ENCODE data around the gene CPN2. TPM values are rescaled to one million over a fixed set of nuclear protein-coding genes. Genes with fewer than 3 reads are reported as not detected.

The CPN2 gene
- total and polyA plus RNA-seq, 10 of the 15 experiments (the other 5 are each of a cell fraction or from before 2014, with no cell fraction given): not detected

DNA sequence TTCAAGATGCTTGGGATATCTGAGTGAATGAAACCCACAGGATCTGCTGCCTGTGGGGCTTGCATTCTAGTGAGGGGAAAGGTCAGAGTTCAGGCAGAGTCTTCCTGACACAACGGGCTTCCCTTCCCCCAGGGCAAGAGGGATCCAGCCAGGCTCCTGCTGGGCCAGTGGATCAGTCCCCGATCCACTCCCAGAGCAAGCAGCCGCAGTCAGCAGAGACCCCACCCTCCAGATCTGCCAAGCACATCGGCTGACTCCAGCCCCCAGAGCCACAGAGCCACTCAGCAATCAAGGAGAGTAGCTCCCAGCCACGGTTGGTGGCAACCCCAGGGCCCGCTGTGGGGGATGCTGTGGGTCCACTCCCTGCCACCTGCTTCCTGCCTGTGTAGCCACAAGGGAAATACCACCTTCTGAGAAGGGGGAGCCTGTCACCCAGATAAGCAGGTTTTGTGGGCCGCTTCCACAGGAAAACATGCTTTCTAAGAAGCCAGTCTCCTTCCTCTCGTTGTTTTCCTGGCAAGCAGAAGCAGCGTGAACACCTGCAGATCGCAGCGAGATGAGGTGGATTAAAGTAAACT is 44.9 kb downstream of the CPN2 start:
- POLR2A ChIA-PET: no interaction called here
- in situ Hi-C loops (cut with MboI): loop anchor here (5.0 kb wide), 1 partner anchor 169 kb away; the partner anchor contains the start of gene HES1
- no peak overlapping the region; the same call in 1 of the 2 replicates for H3K4me3 ChIP-seq
- TF ChIP-seq NKRF (conservative IDR thresholded peaks at IDR 0.05): no peak
- TF ChIP-seq SMC3 (IDR thresholded peaks at IDR 0.05; ENCODE audit: borderline replicate concordance, low read length): no peak
- 0 out of 4 replicates have a peak, but pooled peaks of 1 of the 2 experiments have one; percentile 6 for TF ChIP-seq BHLHE40 (IDR thresholded peaks at IDR 0.05; ENCODE audit: borderline replicate concordance in 1 of 2, low read depth in 2 of 2, low read length in 1 of 2)
- no peak for TF ChIP-seq SMAD5 (IDR thresholded peaks at IDR 0.05; ENCODE audit: low read depth)
- TF ChIP-seq CHD1 (IDR thresholded peaks at IDR 0.05; ENCODE audit: low read depth, low read length): no peak
- TF ChIP-seq, protein P1, sequence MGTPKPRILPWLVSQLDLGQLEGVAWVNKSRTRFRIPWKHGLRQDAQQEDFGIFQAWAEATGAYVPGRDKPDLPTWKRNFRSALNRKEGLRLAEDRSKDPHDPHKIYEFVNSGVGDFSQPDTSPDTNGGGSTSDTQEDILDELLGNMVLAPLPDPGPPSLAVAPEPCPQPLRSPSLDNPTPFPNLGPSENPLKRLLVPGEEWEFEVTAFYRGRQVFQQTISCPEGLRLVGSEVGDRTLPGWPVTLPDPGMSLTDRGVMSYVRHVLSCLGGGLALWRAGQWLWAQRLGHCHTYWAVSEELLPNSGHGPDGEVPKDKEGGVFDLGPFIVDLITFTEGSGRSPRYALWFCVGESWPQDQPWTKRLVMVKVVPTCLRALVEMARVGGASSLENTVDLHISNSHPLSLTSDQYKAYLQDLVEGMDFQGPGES (IDR thresholded peaks at IDR 0.05): no peak
- 0 out of 2 replicates have a peak, but pooled peaks have one; percentile 19 for TF ChIP-seq HDGF (IDR thresholded peaks at IDR 0.05)
- no peak for TF ChIP-seq BMI1 (IDR thresholded peaks at IDR 0.05; ENCODE audit: borderline replicate concordance)
- 0 out of 2 replicates have a peak, but pooled peaks have one; percentile 6 for TF ChIP-seq MTA2 (IDR thresholded peaks at IDR 0.05; ENCODE audit: low read depth)
- TF ChIP-seq IKZF1 (conservative IDR thresholded peaks at IDR 0.05): 0 out of 2 replicates have a peak, but pooled peaks have one; percentile 48
- TF ChIP-seq ETV6 (conservative IDR thresholded peaks at IDR 0.05 in 1 of 2, IDR thresholded peaks at IDR 0.05 in 1 of 2; ENCODE audit: borderline replicate concordance in 1 of 2, low read depth in 1 of 2): peak in 1 of 2 experiments; percentile 43; a peak in 1 of 4 replicates
- TF ChIP-seq TARDBP (IDR thresholded peaks at IDR 0.05; ENCODE audit: borderline replicate concordance): no peak
- peak in 1 of 2 experiments; percentile 35; a peak in 1 of 4 replicates for TF ChIP-seq IKZF2 (IDR thresholded peaks at IDR 0.05)
- peak; percentile 54 for TF ChIP-seq NR2C1 (IDR thresholded peaks at IDR 0.05)
- TF ChIP-seq PBX3 (IDR thresholded peaks at IDR 0.05; ENCODE audit: insufficient replicate concordance, low read depth, low read length): no peak
- peak; percentile 57 for TF ChIP-seq NR2C2 (IDR thresholded peaks at IDR 0.05; ENCODE audit: borderline replicate concordance, control insufficient read depth, insufficient read length, low read depth)
- TF ChIP-seq CEBPB (IDR thresholded peaks at IDR 0.05; ENCODE audit: borderline replicate concordance in 1 of 2, low read depth in 2 of 2, low read length in 2 of 2): no peak
- no peak for TF ChIP-seq WRNIP1 (IDR thresholded peaks at IDR 0.05; ENCODE audit: borderline replicate concordance, low read depth, low read length)
- TF ChIP-seq NR2F1 (conservative IDR thresholded peaks at IDR 0.05): peak; percentile 49; the same call in 1 of the 2 replicates

More for the DNA sequence above, 44.9 kb downstream of the CPN2 start:
- ChIA-PET RAD21 (ENCODE audit: unreplicated experiment) (interaction anchor here (0.9 to 1.9 kb wide), 6 partner anchors 10 to 613 kb away, joined by 3 to 11 read pairs (median 4); no protein-coding TSS in a partner anchor), CTCF (interaction anchor here (1.0 to 1.8 kb wide), 4 partner anchors 10 to 640 kb away, joined by 3 to 9 read pairs (median 3); no protein-coding TSS in a partner anchor), SMC1A (ENCODE audit: uncharacterized antibody, unreplicated experiment) (interaction anchor here (1.3 to 2.1 kb wide), 3 partner anchors 8 to 169 kb away, joined by 3 to 9 read pairs (median 4); no protein-coding TSS in a partner anchor)
- H3K4me2 ChIP-seq (ENCODE audit: control insufficient read depth, insufficient read depth): peak overlapping the region; percentile 66
- FAIRE-seq: no peak
- no peaks in the 10 kb centered on the region for H3K27me3 ChIP-seq (replicated peaks in 1 of 2; ENCODE audit: control insufficient read depth in 2 of 2, insufficient read depth in 2 of 2, low read length in 1 of 2)
- H3K4me1 ChIP-seq (ENCODE audit: control insufficient read depth, insufficient read depth, low read length): peaks cover 46% of the 10 kb centered on the region
- no TSS peak for BruUV-seq (replicated peaks)
- 0% methylated on average over 11 of the region's 11 CpGs for WGBS (ENCODE audit: insufficient coverage, insufficient replicate concordance, low lambda C conversion rate, missing lambda C conversion rate)
- H3K36me3 ChIP-seq (ENCODE audit: control insufficient read depth in 2 of 2, insufficient read depth in 2 of 2, low read length in 1 of 2): no peaks in the 10 kb centered on the region
- peak; percentile 74 for ATAC-seq
- peak; percentile 61 for DNase-seq (ENCODE audit: low read depth, low spot score)
- H2AFZ ChIP-seq (ENCODE audit: control insufficient read depth, low read depth, low read length): peak overlapping the region; percentile 52
- H3K9me3 ChIP-seq (replicated peaks; ENCODE audit: control insufficient read depth, insufficient read depth, low read length): no peaks in the 10 kb centered on the region; the same call in 2 of the 3 replicates
- peak overlapping the region; percentile 75 for H3K27ac ChIP-seq (ENCODE audit: control insufficient read depth, insufficient read depth)
- H3K9ac ChIP-seq (ENCODE audit: control insufficient read depth, insufficient read depth, low read length): peak overlapping the region; percentile 36
- H3K79me2 ChIP-seq (ENCODE audit: control insufficient read depth, insufficient read depth, low read length): no peaks in the 10 kb centered on the region
- intact Hi-C loops (cut with micrococcal nuclease; ENCODE audit: unreplicated experiment): loop anchor here (2.0 to 5.0 kb wide), 2 partner anchors 124 to 169 kb away; partner anchors contain the start of gene HES1
- no peaks in the 10 kb centered on the region for H4K20me1 ChIP-seq (ENCODE audit: control insufficient read depth, insufficient read depth)
